Ovary (tissue), 9 donors: Measurements from ENCODE around the gene KSR1. TPM values are rescaled to one million over a fixed set of nuclear protein-coding genes. Genes with fewer than 3 reads are reported as not detected.

ENCODE experiments used
- DNase-seq, 5 donors: peaks; one replicate each; pipeline ENCODE4 v3.0.0-alpha.2; 2019 to 2020
- H3K27ac ChIP-seq, 2 donors: fragments of 200-600 bp; one replicate each; pipeline versions ENCODE4 v1.5.1 to v1.8.0; 2019 to 2022
- H3K27me3 ChIP-seq: fragments of 200-600 bp; one replicate; pipeline ENCODE4 v1.8.0; 2022
- H3K36me3 ChIP-seq: fragments of 200-600 bp; sonication (generic); one replicate; pipeline ENCODE4 v1.5.1; 2019
- H3K4me1 ChIP-seq: one replicate; pipeline ENCODE4 v1.8.1; 2013; ENCODE audit warnings: mild to moderate bottlenecking, moderate library complexity; ENCODE audit not compliant: insufficient read depth
- H3K4me3 ChIP-seq: fragments of 200-600 bp; sonication (generic); one replicate; pipeline ENCODE4 v1.5.1; 2017
- H3K9me3 ChIP-seq, 2 donors: fragments of 200-600 bp in 1 of 2; sonication (generic) in 1 of 2; one replicate each; pipeline versions ENCODE4 v1.5.1 to v1.8.1; 2013 to 2019; ENCODE audit warnings: mild to moderate bottlenecking in 1 of 2, moderate library complexity in 1 of 2
- EP300 ChIP-seq: sonication (generic); formaldehyde crosslinking; IDR thresholded peaks from one replicate; pipeline ENCODE4 v1.6.1; 2017; ENCODE audit warnings: antibody characterized with exemption
- POLR2A ChIP-seq: fragments of 450-650 bp; IDR thresholded peaks from one replicate; pipeline ENCODE4 v1.6.1; 2017; ENCODE audit warnings: antibody characterized with exemption, mild to moderate bottlenecking, moderate library complexity
- WGBS, 3 donors: extraction: QIAGEN DNeasy Blood & Tissue Kit in 1 of 3; methylation state at CpG; one replicate each; pipeline versions ENCODE4 v1.1.5 to v1.1.7; 2013 to 2017; 5-methylcytosine and 5-hydroxymethylcytosine counted together
- intact Hi-C, 4 donors: fragments of 100-400 bp; cut with DNase I; formaldehyde crosslinking; loops; one replicate each; pipeline versions ENCODE4 v1.11.0 to v1.15.1; 2022 to 2023
- polyA plus RNA-seq, 2 donors: library from polyadenylated mRNA; stranded (reverse); fragments of 200-250 nt in 1 of 2; fragments of 350-450 nt in 1 of 2; fragmentation: Illumina TruSeq in 1 of 2; extraction: RNeasy Lipid Tissue Mini Kit (QIAGEN cat#74804) in 1 of 2; gene quantifications; one replicate each; pipeline ENCODE4 v1.2.3, GENCODE V29; 2013 to 2014
- total RNA-seq, 7 donors: library from RNA; depleted of rRNA in 2 of 7; stranded (reverse); fragments of >200 nt in 2 of 7; fragmentation: NEBNext Ultra II Directional in 3 of 7; extraction: Animal tissue kit (Norgen Biotek cat#: 25700) in 3 of 7; gene quantifications; one replicate each; pipeline versions ENCODE4 v1.1.0 to v1.2.4, GENCODE V29; 2016 to 2023
- TF ChIP-seq, protein P1 (sequence below), 3 donors: fragments of 450-650 bp in 2 of 3; fragments of 200-600 bp in 1 of 3; IDR thresholded peaks; one replicate each; pipeline versions ENCODE4 v1.5.1 to v1.8.0; 2016 to 2022; ENCODE audit warnings: antibody characterized with exemption in 3 of 3, mild to moderate bottlenecking in 1 of 3
- donor health status: DM: no; HTN: no; CAD: no; lungs with moderate emphysema.
- donor health status: DM: no; HTN: no; CAD: no.
- donor health status: Bipolar disorder and iron deficiency.
- donor health status: DM: yes; HTN: yes; CAD: no.
- donor health status: DM: no; HTN: no; CAD: no.
- donor health status: DM: yes; HTN: yes; CAD: no.

KSR1 gene
- total and polyA plus RNA-seq, 9 donors: 27.7 to 84.8 (median 39.5) TPM

- TF ChIP-seq, protein P1, sequence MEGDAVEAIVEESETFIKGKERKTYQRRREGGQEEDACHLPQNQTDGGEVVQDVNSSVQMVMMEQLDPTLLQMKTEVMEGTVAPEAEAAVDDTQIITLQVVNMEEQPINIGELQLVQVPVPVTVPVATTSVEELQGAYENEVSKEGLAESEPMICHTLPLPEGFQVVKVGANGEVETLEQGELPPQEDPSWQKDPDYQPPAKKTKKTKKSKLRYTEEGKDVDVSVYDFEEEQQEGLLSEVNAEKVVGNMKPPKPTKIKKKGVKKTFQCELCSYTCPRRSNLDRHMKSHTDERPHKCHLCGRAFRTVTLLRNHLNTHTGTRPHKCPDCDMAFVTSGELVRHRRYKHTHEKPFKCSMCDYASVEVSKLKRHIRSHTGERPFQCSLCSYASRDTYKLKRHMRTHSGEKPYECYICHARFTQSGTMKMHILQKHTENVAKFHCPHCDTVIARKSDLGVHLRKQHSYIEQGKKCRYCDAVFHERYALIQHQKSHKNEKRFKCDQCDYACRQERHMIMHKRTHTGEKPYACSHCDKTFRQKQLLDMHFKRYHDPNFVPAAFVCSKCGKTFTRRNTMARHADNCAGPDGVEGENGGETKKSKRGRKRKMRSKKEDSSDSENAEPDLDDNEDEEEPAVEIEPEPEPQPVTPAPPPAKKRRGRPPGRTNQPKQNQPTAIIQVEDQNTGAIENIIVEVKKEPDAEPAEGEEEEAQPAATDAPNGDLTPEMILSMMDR (IDR thresholded peaks at IDR 0.05): no peak
- TF ChIP-seq EP300 (no peak), POLR2A (no peak)
- WGBS, 3 donors: 96 to 97% (median 97%) methylated on average over 13 of the region's 13 CpGs
- intact Hi-C loops: no loop called here
- Histone ChIP-seq H3K4me3 (no peak overlapping the region), H3K9me3 (no peaks in the 10 kb centered on the region), H3K27me3 (no peaks in the 10 kb centered on the region), H3K36me3 (no peaks in the 10 kb centered on the region), H3K4me1 (peaks cover 15% of the 10 kb centered on the region), H3K27ac (no peak overlapping the region)
- no peak for DNase-seq
Observed at GRCh38 chr17:27550291-27550930, 94.2 kb downstream of the KSR1 start.

GRCh38 chr17:27550974-27551505 is 94.8 kb downstream of the KSR1 start:
- TF ChIP-seq EP300 (no peak), POLR2A (no peak)
- TF ChIP-seq, protein P1 (IDR thresholded peaks at IDR 0.05): no peak
- Histone ChIP-seq H3K4me1 (peaks cover 15% of the 10 kb centered on the region), H3K4me3 (no peak overlapping the region), H3K27me3 (no peaks in the 10 kb centered on the region), H3K9me3 (no peaks in the 10 kb centered on the region), H3K27ac (no peak overlapping the region), H3K36me3 (no peaks in the 10 kb centered on the region)
- intact Hi-C loops: no loop called here
- 71 to 81% (median 79%) methylated on average over 3 of the region's 3 CpGs for WGBS, 3 donors
- DNase-seq: no peak

- no peak for DNase-seq
- WGBS, 3 donors: 92 to 93% (median 92%) methylated on average over 12 of the region's 12 CpGs
- no peak overlapping the region for H3K4me3 ChIP-seq
- peaks cover 15% of the 10 kb centered on the region for H3K4me1 ChIP-seq
- H3K36me3 ChIP-seq: no peaks in the 10 kb centered on the region
- intact Hi-C loops: no loop called here
- TF ChIP-seq EP300 (no peak), POLR2A (no peak)
- TF ChIP-seq, protein P1 (IDR thresholded peaks at IDR 0.05): no peak
- H3K27ac ChIP-seq: no peak overlapping the region
- H3K27me3 ChIP-seq: no peaks in the 10 kb centered on the region
- H3K9me3 ChIP-seq: no peaks in the 10 kb centered on the region
Observed at GRCh38 chr17:27551701-27552248, 95.5 kb downstream of the KSR1 start.

GRCh38 chr17:27552276-27552732 is 96.1 kb downstream of the KSR1 start:
- no peak for DNase-seq
- Histone ChIP-seq H3K4me3 (no peak overlapping the region), H3K9me3 (no peaks in the 10 kb centered on the region), H3K36me3 (no peaks in the 10 kb centered on the region), H3K4me1 (peaks cover 15% of the 10 kb centered on the region), H3K27me3 (no peaks in the 10 kb centered on the region), H3K27ac (no peak overlapping the region)
- intact Hi-C loops: no loop called here
- WGBS, 3 donors: 82 to 95% (median 90%) methylated on average over 4 of the region's 4 CpGs
- TF ChIP-seq, protein P1 (IDR thresholded peaks at IDR 0.05): no peak
- TF ChIP-seq POLR2A (no peak), EP300 (no peak)
